A673 (cell line): Measurements from ENCODE around the gene FXYD7. TPM values are rescaled to one million over a fixed set of nuclear protein-coding genes. Genes with fewer than 3 reads are reported as not detected.
A peak's percentile ranks its signal among the peaks of the same experiment; 100 is the strongest.

ENCODE experiments used
- BruUV-seq: library from RNA; stranded (reverse); fragments of 400-500 nt; replicated peaks from 2 replicates; lab custom pipeline; 2021; lab: Mats Ljungman, UMichigan
- CTCF ChIA-PET: fragments of 300-600 bp; sonication (Branson Sonifier 250); formaldehyde crosslinking; loops from one replicate; lab custom pipeline; 2022; ENCODE audit warnings: antibody characterized with exemption; lab: Charles Lee
- POLR2A ChIA-PET: fragments of 300-600 bp; sonication (Branson Sonifier 250); formaldehyde crosslinking; loops from one replicate; lab custom pipeline; 2022; ENCODE audit warnings: antibody characterized with exemption; ENCODE audit not compliant: low non-redundant PET; lab: Charles Lee
- DNase-seq: peaks from one replicate; pipeline ENCODE4 v3.0.0-alpha.2; 2015; ENCODE audit warnings: low spot score
- H3K27ac ChIP-seq: fragments of 200-600 bp; sonication (generic); 2 replicates; pipeline ENCODE4 v1.5.1; 2016; ENCODE audit warnings: mixed run types, low read depth, mild to moderate bottlenecking, mixed read lengths, antibody characterized with exemption, low read length; ENCODE audit not compliant: poor library complexity, severe bottlenecking
- H3K27me3 ChIP-seq: fragments of 200-600 bp; sonication (generic); replicated peaks from 2 replicates; pipeline ENCODE4 v1.6.1; 2017; ENCODE audit warnings: mixed run types, low read depth, mild to moderate bottlenecking, mixed read lengths, antibody characterized with exemption, low read length; ENCODE audit not compliant: insufficient read depth, poor library complexity
- H3K36me3 ChIP-seq: fragments of 200-600 bp; sonication (generic); 2 replicates; pipeline ENCODE4 v1.6.1; 2016; ENCODE audit warnings: mixed run types, mild to moderate bottlenecking, mixed read lengths, antibody characterized with exemption, low read length; ENCODE audit not compliant: insufficient read depth, poor library complexity, severe bottlenecking
- H3K4me1 ChIP-seq: fragments of 200-600 bp; sonication (generic); 2 replicates; pipeline ENCODE4 v1.6.1; 2017; ENCODE audit warnings: mixed run types, mild to moderate bottlenecking, mixed read lengths, antibody characterized with exemption, low read length; ENCODE audit not compliant: insufficient read depth, poor library complexity, severe bottlenecking
- H3K4me3 ChIP-seq: fragments of 200-600 bp; sonication (generic); 2 replicates; pipeline ENCODE4 v1.5.1; 2016; ENCODE audit warnings: low read depth, mixed run types, mild to moderate bottlenecking, mixed read lengths, low read length; ENCODE audit not compliant: poor library complexity, severe bottlenecking
- H3K9me3 ChIP-seq: fragments of 200-600 bp; sonication (generic); 2 replicates; pipeline ENCODE4 v1.6.1; 2016; ENCODE audit warnings: mixed run types, low read depth, mild to moderate bottlenecking, mixed read lengths, antibody characterized with exemption, low read length; ENCODE audit not compliant: poor library complexity, severe bottlenecking
- EZH2 ChIP-seq: fragments of 200-600 bp; sonication (generic); IDR thresholded peaks from 2 replicates; pipeline ENCODE4 v1.6.1; 2017; ENCODE audit warnings: borderline replicate concordance, low read depth, mild to moderate bottlenecking, mixed read lengths, antibody characterized with exemption, low read length; ENCODE audit not compliant: poor library complexity, severe bottlenecking
- intact Hi-C: fragments of 100-400 bp; cut with micrococcal nuclease; formaldehyde crosslinking; loops from one replicate; pipeline ENCODE4 v1.10.0; 2022; ENCODE audit not compliant: unreplicated experiment
- total RNA-seq: library from RNA; stranded (reverse); gene quantifications from 2 replicates; pipeline ENCODE4 v1.2.3, GENCODE V29; 2021
- TF ChIP-seq, protein P1 (sequence below): fragments of 300-800, 200-600 bp; sonication (generic); conservative IDR thresholded peaks from 2 replicates; pipeline ENCODE4 v1.5.1; 2017; ENCODE audit warnings: low read depth, mild to moderate bottlenecking, antibody characterized with exemption, low read length, moderate library complexity, mixed read lengths

The FXYD7 gene
- total RNA-seq, 1 experiment from 2014 or later, result 0.56 TPM

DNA sequence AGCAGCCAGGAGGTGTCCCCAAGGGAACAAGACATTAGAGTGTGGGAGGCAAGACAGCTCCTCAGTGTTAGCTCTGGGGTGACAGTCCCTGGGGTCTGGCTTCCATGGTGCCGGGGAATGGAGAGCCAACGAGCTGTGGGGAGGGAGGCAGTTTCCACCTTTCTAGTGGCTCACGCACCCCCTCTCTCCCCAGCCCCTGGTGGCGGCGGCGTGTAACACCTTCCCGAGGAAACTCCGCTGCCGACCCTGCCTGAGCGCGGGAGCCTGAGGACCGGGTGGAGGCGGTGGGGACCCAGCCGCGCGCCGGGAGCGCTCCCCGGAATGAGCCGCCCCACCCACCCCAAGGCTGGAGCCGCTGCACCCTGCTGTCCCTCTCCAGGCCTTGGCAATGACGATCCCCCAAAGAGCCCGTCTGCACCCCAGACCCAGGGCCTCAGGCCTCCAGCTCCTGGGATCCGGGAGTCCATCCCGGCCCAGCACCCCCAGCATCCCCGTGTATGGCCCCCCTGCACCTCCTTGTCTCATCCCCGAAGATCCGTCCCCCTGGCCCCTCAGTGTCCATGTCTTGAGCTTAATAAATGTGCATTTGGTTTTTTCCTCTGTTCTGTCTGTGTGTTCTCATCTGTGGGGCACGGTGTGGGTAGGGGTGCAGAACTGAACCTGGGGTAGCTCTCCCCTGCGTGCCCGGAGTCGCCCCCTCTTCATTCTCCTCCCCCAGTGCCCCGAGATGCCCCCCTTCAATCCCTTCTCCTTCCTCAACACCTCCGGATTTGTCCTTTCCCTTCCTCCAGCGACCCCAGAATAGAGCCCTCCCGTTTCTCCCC lies 10.9 kb downstream of the FXYD7 start:
- Histone ChIP-seq H3K36me3 (no peaks in the 10 kb centered on the region), H3K27ac (no peak overlapping the region), H3K9me3 (no peaks in the 10 kb centered on the region), H3K4me1 (peaks cover 6% of the 10 kb centered on the region), H3K4me3 (peak overlapping the region; percentile 66), H3K27me3 (peaks cover 25% of the 10 kb centered on the region)
- CTCF ChIA-PET, result interaction anchor here (0.9 kb wide), 1 partner anchor 12 kb away, joined by 6 read pairs; no protein-coding TSS in a partner anchor
- DNase-seq, result peak; percentile 69
- intact Hi-C loops, result loop anchor here (10.0 kb wide), 1 partner anchor 91 kb away; the partner anchor contains the start of gene LSR
- no peak for TF ChIP-seq EZH2
- TF ChIP-seq, protein P1, sequence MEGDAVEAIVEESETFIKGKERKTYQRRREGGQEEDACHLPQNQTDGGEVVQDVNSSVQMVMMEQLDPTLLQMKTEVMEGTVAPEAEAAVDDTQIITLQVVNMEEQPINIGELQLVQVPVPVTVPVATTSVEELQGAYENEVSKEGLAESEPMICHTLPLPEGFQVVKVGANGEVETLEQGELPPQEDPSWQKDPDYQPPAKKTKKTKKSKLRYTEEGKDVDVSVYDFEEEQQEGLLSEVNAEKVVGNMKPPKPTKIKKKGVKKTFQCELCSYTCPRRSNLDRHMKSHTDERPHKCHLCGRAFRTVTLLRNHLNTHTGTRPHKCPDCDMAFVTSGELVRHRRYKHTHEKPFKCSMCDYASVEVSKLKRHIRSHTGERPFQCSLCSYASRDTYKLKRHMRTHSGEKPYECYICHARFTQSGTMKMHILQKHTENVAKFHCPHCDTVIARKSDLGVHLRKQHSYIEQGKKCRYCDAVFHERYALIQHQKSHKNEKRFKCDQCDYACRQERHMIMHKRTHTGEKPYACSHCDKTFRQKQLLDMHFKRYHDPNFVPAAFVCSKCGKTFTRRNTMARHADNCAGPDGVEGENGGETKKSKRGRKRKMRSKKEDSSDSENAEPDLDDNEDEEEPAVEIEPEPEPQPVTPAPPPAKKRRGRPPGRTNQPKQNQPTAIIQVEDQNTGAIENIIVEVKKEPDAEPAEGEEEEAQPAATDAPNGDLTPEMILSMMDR, result peak; percentile 64
- POLR2A ChIA-PET, result no interaction called here
- no TSS peak for BruUV-seq

DNA sequence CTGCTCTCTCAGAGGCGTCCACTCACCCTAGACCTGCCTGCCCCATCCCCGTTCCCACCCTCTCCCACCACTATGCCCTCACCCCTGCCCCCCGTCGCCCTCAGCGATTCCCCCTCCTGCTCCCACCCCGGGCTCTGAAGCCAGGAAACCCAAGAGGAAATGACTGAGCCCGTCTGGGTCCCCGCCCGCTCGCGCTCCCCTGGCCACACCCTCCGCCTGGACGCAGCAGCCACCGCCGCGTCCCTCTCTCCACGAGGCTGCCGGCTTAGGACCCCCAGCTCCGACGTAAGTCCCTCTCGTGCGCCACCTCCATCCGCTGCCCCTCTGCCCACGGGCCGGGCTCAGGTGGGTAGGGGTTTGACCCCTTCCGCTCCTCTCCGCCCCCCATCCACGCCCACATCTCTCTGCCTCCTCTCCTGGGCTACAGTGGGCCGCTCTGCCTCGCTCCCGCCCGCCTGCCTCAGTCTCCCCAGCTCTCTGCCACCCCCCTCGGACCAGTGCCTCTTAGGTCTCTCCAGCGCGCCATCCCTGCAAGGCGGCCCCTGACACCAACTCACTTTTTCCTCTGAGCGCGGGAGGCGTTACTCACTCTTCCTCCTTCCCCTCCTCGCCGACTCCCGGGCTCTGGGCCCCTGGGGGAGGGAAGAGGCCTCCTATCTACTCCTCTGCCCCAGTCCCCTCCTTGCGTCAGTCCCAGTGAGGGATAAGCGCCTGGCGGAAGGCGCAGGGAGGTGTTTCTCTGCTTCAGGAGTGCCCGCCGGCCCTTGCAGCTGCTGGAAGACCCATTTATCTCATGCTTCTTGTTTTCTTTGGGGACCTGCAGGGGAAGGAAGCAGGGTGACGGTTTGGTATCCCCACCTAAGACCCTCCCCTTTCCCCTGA lies 11.7 kb downstream of the FXYD7 start, which contains the start of gene FXYD5:
Gene FXYD5, plus strand, starts transcription at position 211 of the 882 bp plus-strand sequence. CDS start 816 bp downstream, outside the sequence.
- BruUV-seq, result no TSS peak
- intact Hi-C loops, result loop anchor here (10.0 kb wide), 1 partner anchor 90 kb away; the partner anchor contains the start of gene LSR
- Histone ChIP-seq H3K4me3 (peak within 1 kb of the TSS; percentile 66), H3K36me3 (no peaks in the 10 kb centered on the region), H3K27me3 (peaks cover 25% of the 10 kb centered on the region), H3K27ac (peak within 1 kb of the TSS; percentile 38), H3K9me3 (no peaks in the 10 kb centered on the region), H3K4me1 (peaks cover 6% of the 10 kb centered on the region)
- no peak for TF ChIP-seq EZH2
- TF ChIP-seq, protein P1, result no peak
- peak; percentile 76 for DNase-seq
- CTCF ChIA-PET, result interaction anchor here (0.6 to 0.9 kb wide), 2 partner anchors 13 to 339 kb away, joined by 3 to 6 read pairs; no protein-coding TSS in a partner anchor
- POLR2A ChIA-PET, result no interaction called here

DNA sequence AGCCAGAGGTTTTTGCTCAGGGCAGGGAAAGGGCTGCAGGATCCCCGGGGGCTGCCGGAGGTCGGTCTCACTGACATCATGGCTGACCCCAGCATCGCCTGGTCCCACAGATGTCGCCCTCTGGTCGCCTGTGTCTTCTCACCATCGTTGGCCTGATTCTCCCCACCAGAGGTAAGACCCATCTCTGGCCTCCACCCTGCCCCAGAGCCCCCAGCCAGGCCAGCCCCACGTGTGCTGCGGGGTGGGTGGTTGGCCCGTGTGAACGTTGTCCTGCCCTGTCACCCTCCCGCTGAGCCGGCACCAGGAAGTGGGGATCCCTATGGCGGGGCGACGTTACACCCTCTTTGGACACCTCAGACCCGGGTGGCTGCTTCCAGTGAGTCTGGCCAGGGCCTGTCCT lies 12.4 kb downstream of the FXYD7 start:
- no peaks in the 10 kb centered on the region for H3K36me3 ChIP-seq
- CTCF ChIA-PET, result no interaction called here
- POLR2A ChIA-PET, result no interaction called here
- no TSS peak for BruUV-seq
- intact Hi-C loops, result loop anchor here (10.0 kb wide), 1 partner anchor 89 kb away; the partner anchor contains the start of gene LSR
- no peak for DNase-seq
- H3K27me3 ChIP-seq, result peaks cover 25% of the 10 kb centered on the region
- H3K9me3 ChIP-seq, result no peaks in the 10 kb centered on the region
- TF ChIP-seq, protein P1, result no peak
- no peak for TF ChIP-seq EZH2
- peaks cover 6% of the 10 kb centered on the region for H3K4me1 ChIP-seq
- H3K27ac ChIP-seq, result no peak overlapping the region
- peak overlapping the region; percentile 66 for H3K4me3 ChIP-seq
